Liver (tissue), 9 donors: Measurements from ENCODE around the gene LMX1B. TPM values are rescaled to one million over a fixed set of nuclear protein-coding genes. Genes with fewer than 3 reads are reported as not detected.

Source experiments
- DNase-seq: peaks from one replicate; pipeline ENCODE4 v3.0.0-alpha.2; 2017; ENCODE audit warnings: low spot score
- H3K27ac ChIP-seq, 2 donors: one replicate each; pipeline ENCODE4 v1.7.0; 2013; ENCODE audit warnings: inconsistent platforms in 2 of 2, low read length in 2 of 2, control low read depth in 1 of 2, low read depth in 1 of 2, mild to moderate bottlenecking in 1 of 2
- H3K27me3 ChIP-seq, 4 donors: one replicate each; pipeline versions ENCODE4 v1.6.1 to v1.7.0; 2013; ENCODE audit warnings: low read length in 3 of 4, inconsistent platforms in 1 of 4, mild to moderate bottlenecking in 1 of 4, moderate library complexity in 1 of 4; ENCODE audit not compliant: control insufficient read depth in 4 of 4, insufficient read depth in 4 of 4
- H3K36me3 ChIP-seq, 4 donors: one replicate each; pipeline versions ENCODE4 v1.6.1 to v1.7.0; 2013; ENCODE audit warnings: low read length in 3 of 4, mild to moderate bottlenecking in 3 of 4, low read depth in 1 of 4, moderate library complexity in 1 of 4; ENCODE audit not compliant: control insufficient read depth in 4 of 4, insufficient read depth in 3 of 4
- H3K4me1 ChIP-seq, 4 donors: one replicate each; pipeline versions ENCODE4 v1.6.1 to v1.7.0; 2013; ENCODE audit warnings: low read length in 3 of 4, mild to moderate bottlenecking in 3 of 4, moderate library complexity in 1 of 4; ENCODE audit not compliant: control insufficient read depth in 4 of 4, insufficient read depth in 4 of 4
- H3K4me3 ChIP-seq, 3 donors: one replicate each; pipeline versions ENCODE4 v1.6.1 to v1.7.0; 2013; ENCODE audit warnings: low read length in 3 of 3, control low read depth in 1 of 3, low read depth in 1 of 3, mild to moderate bottlenecking in 1 of 3
- H3K9ac ChIP-seq, 2 donors: one replicate each; pipeline ENCODE4 v1.7.0; 2013; ENCODE audit warnings: low read length in 2 of 2, mild to moderate bottlenecking in 2 of 2, moderate library complexity in 2 of 2, control low read depth in 1 of 2, low read depth in 1 of 2
- H3K9me3 ChIP-seq, 4 donors: one replicate each; pipeline versions ENCODE4 v1.6.1 to v1.7.0; 2013; ENCODE audit warnings: low read length in 3 of 4; ENCODE audit not compliant: control insufficient read depth in 4 of 4
- FOXA1 ChIP-seq: IDR thresholded peaks from 2 replicates; pipeline ENCODE4 v1.6.1; 2016; ENCODE audit warnings: antibody characterized with exemption
- FOXA2 ChIP-seq: IDR thresholded peaks from 2 replicates; pipeline ENCODE4 v1.6.1; 2016; ENCODE audit warnings: antibody characterized with exemption
- GABPA ChIP-seq, 2 donors: IDR thresholded peaks in 1 of 2; conservative IDR thresholded peaks in 1 of 2; 2 replicates each; pipeline ENCODE4 v1.6.1; 2016; ENCODE audit warnings: antibody characterized with exemption in 2 of 2, mild to moderate bottlenecking in 1 of 2, moderate library complexity in 1 of 2
- HNF4A ChIP-seq, 2 donors: conservative IDR thresholded peaks; 2 replicates each; pipeline ENCODE4 v1.6.1; 2016; ENCODE audit warnings: antibody characterized with exemption in 2 of 2, mild to moderate bottlenecking in 2 of 2
- HNF4G ChIP-seq: IDR thresholded peaks from 2 replicates; pipeline ENCODE4 v1.6.1; 2016; ENCODE audit warnings: antibody characterized with exemption
- JUND ChIP-seq, 2 donors: IDR thresholded peaks; 2 replicates each; pipeline ENCODE4 v1.6.1; 2016; ENCODE audit warnings: antibody characterized with exemption in 2 of 2
- NR2F2 ChIP-seq: IDR thresholded peaks from 2 replicates; pipeline ENCODE4 v1.6.1; 2016; ENCODE audit warnings: antibody characterized with exemption
- RAD21 ChIP-seq, 2 donors: IDR thresholded peaks; 2 replicates each; pipeline ENCODE4 v1.6.1; 2016; ENCODE audit warnings: antibody characterized with exemption in 2 of 2, mild to moderate bottlenecking in 2 of 2
- RXRA ChIP-seq, 2 donors: IDR thresholded peaks; 2 replicates each; pipeline ENCODE4 v1.6.1; 2017 to 2018; ENCODE audit warnings: antibody characterized with exemption in 2 of 2, mild to moderate bottlenecking in 1 of 2
- TAF1 ChIP-seq: conservative IDR thresholded peaks from 2 replicates; pipeline ENCODE4 v1.6.1; 2016; ENCODE audit warnings: antibody characterized with exemption, mild to moderate bottlenecking
- YY1 ChIP-seq: IDR thresholded peaks from 2 replicates; pipeline ENCODE4 v1.6.1; 2016; ENCODE audit warnings: antibody characterized with exemption, mild to moderate bottlenecking
- WGBS: extraction: QIAGEN DNeasy Blood & Tissue Kit; methylation state at CpG from one replicate; pipeline ENCODE4 v1.1.7; 2013; 5-methylcytosine and 5-hydroxymethylcytosine counted together
- polyA plus RNA-seq, 2 donors: library from polyadenylated mRNA; stranded (reverse) in 1 of 2; unstranded in 1 of 2; fragments of 200-250 nt in 1 of 2; fragments of >200 nt in 1 of 2; fragmentation: Nextera tagmentation in 1 of 2; extraction: Ambion mirVana in 1 of 2; gene quantifications; one replicate each; pipeline versions ENCODE4 v1.2.1 to v1.2.3, GENCODE V29; 2013 to 2015
- total RNA-seq, 2 donors: library from RNA; depleted of rRNA; stranded (reverse); fragments of >200 nt; gene quantifications; one replicate each; pipeline ENCODE4 v1.2.3, GENCODE V29; 2014
- TF ChIP-seq, protein P1 (sequence below): IDR thresholded peaks from 2 replicates; pipeline ENCODE4 v1.6.1; 2016; ENCODE audit warnings: antibody characterized with exemption
- TF ChIP-seq, protein P2 (sequence below): IDR thresholded peaks from 2 replicates; pipeline ENCODE4 v1.6.1; 2016; ENCODE audit warnings: antibody characterized with exemption
- TF ChIP-seq, protein P3 (sequence below): fragments of 150-350 bp; IDR thresholded peaks from 2 replicates; pipeline ENCODE4 v1.5.1; 2017; ENCODE audit warnings: improper control_type of control experiment, low read depth, low read length; ENCODE audit not compliant: missing input control
- TF ChIP-seq, protein P4 (sequence below): IDR thresholded peaks from 2 replicates; pipeline ENCODE4 v1.6.1; 2016; ENCODE audit warnings: antibody characterized with exemption, mild to moderate bottlenecking
- TF ChIP-seq, protein P5 (sequence below): IDR thresholded peaks from 2 replicates; pipeline ENCODE4 v1.6.1; 2016; ENCODE audit warnings: antibody characterized with exemption
- donor health status: healthy.
- donor health status: healthy.
- donor health status: healthy.
- donor health status: healthy.
- donor health status: healthy.

LMX1B gene
- total and polyA plus RNA-seq, 4 donors: not detected

DNA sequence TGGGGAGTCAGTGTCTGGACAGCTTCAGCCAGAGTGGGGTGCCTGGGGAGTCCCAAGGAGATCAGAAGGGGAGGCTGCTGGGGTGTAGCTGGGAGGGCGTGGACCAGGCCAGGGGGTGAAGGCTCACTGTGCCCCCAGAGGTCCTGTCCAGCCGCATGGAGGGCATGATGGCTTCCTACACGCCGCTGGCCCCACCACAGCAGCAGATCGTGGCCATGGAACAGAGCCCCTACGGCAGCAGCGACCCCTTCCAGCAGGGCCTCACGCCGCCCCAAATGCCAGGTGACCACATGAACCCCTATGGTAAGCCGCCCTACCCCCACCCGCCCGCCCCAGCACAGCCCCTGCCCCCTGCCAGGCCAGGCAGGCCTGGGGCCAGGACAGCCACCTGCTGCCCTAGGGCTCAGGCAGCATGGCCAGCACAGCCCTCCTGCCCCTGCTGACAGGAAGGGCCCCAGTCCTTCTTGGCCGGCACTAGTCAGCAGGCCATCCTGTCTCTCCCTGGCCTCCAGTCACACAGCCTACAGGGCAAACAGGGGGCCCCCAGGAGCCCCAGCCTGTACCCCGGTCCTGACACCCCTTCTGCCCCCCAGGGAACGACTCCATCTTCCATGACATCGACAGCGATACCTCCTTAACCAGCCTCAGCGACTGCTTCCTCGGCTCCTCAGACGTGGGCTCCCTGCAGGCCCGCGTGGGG, 82.1 kb downstream of the LMX1B start:
- Histone ChIP-seq H3K9ac (no peak overlapping the region), H3K27me3 (no peaks in the 10 kb centered on the region), H3K36me3 (no peaks in the 10 kb centered on the region), H3K4me3 (no peak overlapping the region), H3K9me3 (no peaks in the 10 kb centered on the region), H3K4me1 (no peaks in the 10 kb centered on the region), H3K27ac (no peak overlapping the region)
- no peak for DNase-seq
- no peak for TF ChIP-seq RXRA (IDR thresholded peaks at IDR 0.05)
- TF ChIP-seq GABPA (IDR thresholded peaks at IDR 0.05 in 1 of 2, conservative IDR thresholded peaks at IDR 0.05 in 1 of 2): no peak
- TF ChIP-seq HNF4A (conservative IDR thresholded peaks at IDR 0.05): no peak
- TF ChIP-seq, protein P1, sequence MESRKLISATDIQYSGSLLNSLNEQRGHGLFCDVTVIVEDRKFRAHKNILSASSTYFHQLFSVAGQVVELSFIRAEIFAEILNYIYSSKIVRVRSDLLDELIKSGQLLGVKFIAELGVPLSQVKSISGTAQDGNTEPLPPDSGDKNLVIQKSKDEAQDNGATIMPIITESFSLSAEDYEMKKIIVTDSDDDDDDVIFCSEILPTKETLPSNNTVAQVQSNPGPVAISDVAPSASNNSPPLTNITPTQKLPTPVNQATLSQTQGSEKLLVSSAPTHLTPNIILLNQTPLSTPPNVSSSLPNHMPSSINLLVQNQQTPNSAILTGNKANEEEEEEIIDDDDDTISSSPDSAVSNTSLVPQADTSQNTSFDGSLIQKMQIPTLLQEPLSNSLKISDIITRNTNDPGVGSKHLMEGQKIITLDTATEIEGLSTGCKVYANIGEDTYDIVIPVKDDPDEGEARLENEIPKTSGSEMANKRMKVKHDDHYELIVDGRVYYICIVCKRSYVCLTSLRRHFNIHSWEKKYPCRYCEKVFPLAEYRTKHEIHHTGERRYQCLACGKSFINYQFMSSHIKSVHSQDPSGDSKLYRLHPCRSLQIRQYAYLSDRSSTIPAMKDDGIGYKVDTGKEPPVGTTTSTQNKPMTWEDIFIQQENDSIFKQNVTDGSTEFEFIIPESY: no peak
- no peak for TF ChIP-seq FOXA1
- TF ChIP-seq RAD21 (IDR thresholded peaks at IDR 0.05): no peak
- no peak for TF ChIP-seq FOXA2
- TF ChIP-seq HNF4G: no peak
- TF ChIP-seq, protein P2, sequence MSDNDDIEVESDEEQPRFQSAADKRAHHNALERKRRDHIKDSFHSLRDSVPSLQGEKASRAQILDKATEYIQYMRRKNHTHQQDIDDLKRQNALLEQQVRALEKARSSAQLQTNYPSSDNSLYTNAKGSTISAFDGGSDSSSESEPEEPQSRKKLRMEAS: no peak
- TF ChIP-seq, protein P3, sequence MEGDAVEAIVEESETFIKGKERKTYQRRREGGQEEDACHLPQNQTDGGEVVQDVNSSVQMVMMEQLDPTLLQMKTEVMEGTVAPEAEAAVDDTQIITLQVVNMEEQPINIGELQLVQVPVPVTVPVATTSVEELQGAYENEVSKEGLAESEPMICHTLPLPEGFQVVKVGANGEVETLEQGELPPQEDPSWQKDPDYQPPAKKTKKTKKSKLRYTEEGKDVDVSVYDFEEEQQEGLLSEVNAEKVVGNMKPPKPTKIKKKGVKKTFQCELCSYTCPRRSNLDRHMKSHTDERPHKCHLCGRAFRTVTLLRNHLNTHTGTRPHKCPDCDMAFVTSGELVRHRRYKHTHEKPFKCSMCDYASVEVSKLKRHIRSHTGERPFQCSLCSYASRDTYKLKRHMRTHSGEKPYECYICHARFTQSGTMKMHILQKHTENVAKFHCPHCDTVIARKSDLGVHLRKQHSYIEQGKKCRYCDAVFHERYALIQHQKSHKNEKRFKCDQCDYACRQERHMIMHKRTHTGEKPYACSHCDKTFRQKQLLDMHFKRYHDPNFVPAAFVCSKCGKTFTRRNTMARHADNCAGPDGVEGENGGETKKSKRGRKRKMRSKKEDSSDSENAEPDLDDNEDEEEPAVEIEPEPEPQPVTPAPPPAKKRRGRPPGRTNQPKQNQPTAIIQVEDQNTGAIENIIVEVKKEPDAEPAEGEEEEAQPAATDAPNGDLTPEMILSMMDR: no peak
- TF ChIP-seq NR2F2: no peak
- TF ChIP-seq TAF1: no peak
- no peak for TF ChIP-seq YY1
- TF ChIP-seq, protein P4, sequence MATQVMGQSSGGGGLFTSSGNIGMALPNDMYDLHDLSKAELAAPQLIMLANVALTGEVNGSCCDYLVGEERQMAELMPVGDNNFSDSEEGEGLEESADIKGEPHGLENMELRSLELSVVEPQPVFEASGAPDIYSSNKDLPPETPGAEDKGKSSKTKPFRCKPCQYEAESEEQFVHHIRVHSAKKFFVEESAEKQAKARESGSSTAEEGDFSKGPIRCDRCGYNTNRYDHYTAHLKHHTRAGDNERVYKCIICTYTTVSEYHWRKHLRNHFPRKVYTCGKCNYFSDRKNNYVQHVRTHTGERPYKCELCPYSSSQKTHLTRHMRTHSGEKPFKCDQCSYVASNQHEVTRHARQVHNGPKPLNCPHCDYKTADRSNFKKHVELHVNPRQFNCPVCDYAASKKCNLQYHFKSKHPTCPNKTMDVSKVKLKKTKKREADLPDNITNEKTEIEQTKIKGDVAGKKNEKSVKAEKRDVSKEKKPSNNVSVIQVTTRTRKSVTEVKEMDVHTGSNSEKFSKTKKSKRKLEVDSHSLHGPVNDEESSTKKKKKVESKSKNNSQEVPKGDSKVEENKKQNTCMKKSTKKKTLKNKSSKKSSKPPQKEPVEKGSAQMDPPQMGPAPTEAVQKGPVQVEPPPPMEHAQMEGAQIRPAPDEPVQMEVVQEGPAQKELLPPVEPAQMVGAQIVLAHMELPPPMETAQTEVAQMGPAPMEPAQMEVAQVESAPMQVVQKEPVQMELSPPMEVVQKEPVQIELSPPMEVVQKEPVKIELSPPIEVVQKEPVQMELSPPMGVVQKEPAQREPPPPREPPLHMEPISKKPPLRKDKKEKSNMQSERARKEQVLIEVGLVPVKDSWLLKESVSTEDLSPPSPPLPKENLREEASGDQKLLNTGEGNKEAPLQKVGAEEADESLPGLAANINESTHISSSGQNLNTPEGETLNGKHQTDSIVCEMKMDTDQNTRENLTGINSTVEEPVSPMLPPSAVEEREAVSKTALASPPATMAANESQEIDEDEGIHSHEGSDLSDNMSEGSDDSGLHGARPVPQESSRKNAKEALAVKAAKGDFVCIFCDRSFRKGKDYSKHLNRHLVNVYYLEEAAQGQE: no peak
- TF ChIP-seq, protein P5, sequence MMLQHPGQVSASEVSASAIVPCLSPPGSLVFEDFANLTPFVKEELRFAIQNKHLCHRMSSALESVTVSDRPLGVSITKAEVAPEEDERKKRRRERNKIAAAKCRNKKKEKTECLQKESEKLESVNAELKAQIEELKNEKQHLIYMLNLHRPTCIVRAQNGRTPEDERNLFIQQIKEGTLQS: no peak
- no peak for TF ChIP-seq JUND (IDR thresholded peaks at IDR 0.05)
- 85% methylated on average over 22 of the region's 22 CpGs for WGBS
